SK-N-DZ (cell line): ENCODE data around the gene RIMBP3C.
"Not testable (repeated sequence)": the region's sequence is repeated elsewhere in the genome, so short reads cannot be mapped to it uniquely, and the experiment has no call there.

ENCODE experiments used
- DNase-seq: peaks from one replicate; pipeline ENCODE4 v3.0.0-alpha.2; 2015; ENCODE audit warnings: low spot score
- small RNA-seq, 2 experiments: library from RNA; depleted of rRNA; stranded (forward); fragments of <200 nt; gene quantifications; one replicate each; pipeline ENCODE3, GENCODE V24; 2014

The RIMBP3C gene

GRCh38 chr22:21532863-21533648, 18.2 kb downstream of the RIMBP3C start:
- DNase-seq: not testable (repeated sequence)

- not testable (repeated sequence) for DNase-seq
Observed at GRCh38 chr22:21531525-21531924, 19.7 kb downstream of the RIMBP3C start.

GRCh38 chr22:21526705-21527500, 24.4 kb downstream of the RIMBP3C start:
- DNase-seq: not testable (repeated sequence)

GRCh38 chr22:21516970-21517764, 34.1 kb downstream of the RIMBP3C start:
- DNase-seq: not testable (repeated sequence)

GRCh38 chr22:21516522-21516921, 34.7 kb downstream of the RIMBP3C start:
- not testable (repeated sequence) for DNase-seq

GRCh38 chr22:21515234-21515633, 36.0 kb downstream of the RIMBP3C start:
- DNase-seq: not testable (repeated sequence)

GRCh38 chr22:21514117-21514516, 37.1 kb downstream of the RIMBP3C start:
- DNase-seq: not testable (repeated sequence)

- not testable (repeated sequence) for DNase-seq
Observed at GRCh38 chr22:21512022-21512421, 39.2 kb downstream of the RIMBP3C start.

- DNase-seq: not testable (repeated sequence)
Observed at GRCh38 chr22:21510397-21510796, 40.9 kb downstream of the RIMBP3C start.

- not testable (repeated sequence) for DNase-seq
Observed at GRCh38 chr22:21499623-21500506, 51.4 kb downstream of the RIMBP3C start.

GRCh38 chr22:21498489-21498888, 52.8 kb downstream of the RIMBP3C start:
- DNase-seq: not testable (repeated sequence)

- not testable (repeated sequence) for DNase-seq
Observed at GRCh38 chr22:21497984-21498383, 53.3 kb downstream of the RIMBP3C start.

Small RNAs within 50 kb of the gene (small RNA-seq; reads per million reads assigned to genes)
- gene RF00492: 0 reads per million in 2 experiments
- gene RN7SKP221: 0 reads per million in 2 experiments
